ENCODE results near the gene APCDD1.

The APCDD1 gene

DNA sequence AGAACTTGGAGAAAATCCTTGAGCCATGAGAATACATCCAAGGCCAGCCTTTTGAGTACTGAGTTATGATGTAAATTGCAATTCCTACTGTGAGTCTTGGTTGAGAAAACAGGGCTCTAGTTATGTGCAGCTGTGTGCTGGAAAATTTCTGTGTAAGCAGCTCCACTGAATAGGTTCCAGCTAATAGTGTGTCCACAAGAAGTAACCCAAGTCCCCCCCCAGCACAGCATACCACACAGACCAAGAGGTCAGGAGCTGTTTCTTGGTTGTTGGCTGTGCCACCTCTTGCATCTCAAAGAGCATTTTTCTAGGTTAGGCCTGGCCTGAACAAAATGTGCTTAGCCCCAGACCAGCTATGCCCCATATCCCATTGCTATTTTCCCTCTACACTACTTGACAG, 36.8 kb upstream of the APCDD1 start:
- H3K4me1 ChIP-seq (ENCODE audit: low read length): no peaks in the 10 kb centered on the region
- TF ChIP-seq CTCF (IDR thresholded peaks at IDR 0.05; ENCODE audit: low read depth, low read length): no peak
- no peak for TF ChIP-seq EZH2phosphoT487 (IDR thresholded peaks at IDR 0.05; ENCODE audit: low read depth)
- no peaks in the 10 kb centered on the region for H3K27me3 ChIP-seq (ENCODE audit: low read depth, low read length)
- no peak overlapping the region for H2AFZ ChIP-seq (ENCODE audit: low read depth, low read length)
- no peak overlapping the region for H3K4me2 ChIP-seq (ENCODE audit: low read length)
- H3K79me2 ChIP-seq (ENCODE audit: low read length): no peaks in the 10 kb centered on the region
- H4K20me1 ChIP-seq (ENCODE audit: insufficient read depth, low read length): no peaks in the 10 kb centered on the region
- H3K9me3 ChIP-seq (ENCODE audit: insufficient read depth, low read length): no peaks in the 10 kb centered on the region
- no peak overlapping the region for H3K4me3 ChIP-seq (ENCODE audit: low read length)
- no peaks in the 10 kb centered on the region for H3K36me3 ChIP-seq (replicated peaks; ENCODE audit: low read depth, low read length)
- H3K27ac ChIP-seq (ENCODE audit: low read length): no peak overlapping the region
- no peak overlapping the region for H3K9ac ChIP-seq (ENCODE audit: low read length)

DNA sequence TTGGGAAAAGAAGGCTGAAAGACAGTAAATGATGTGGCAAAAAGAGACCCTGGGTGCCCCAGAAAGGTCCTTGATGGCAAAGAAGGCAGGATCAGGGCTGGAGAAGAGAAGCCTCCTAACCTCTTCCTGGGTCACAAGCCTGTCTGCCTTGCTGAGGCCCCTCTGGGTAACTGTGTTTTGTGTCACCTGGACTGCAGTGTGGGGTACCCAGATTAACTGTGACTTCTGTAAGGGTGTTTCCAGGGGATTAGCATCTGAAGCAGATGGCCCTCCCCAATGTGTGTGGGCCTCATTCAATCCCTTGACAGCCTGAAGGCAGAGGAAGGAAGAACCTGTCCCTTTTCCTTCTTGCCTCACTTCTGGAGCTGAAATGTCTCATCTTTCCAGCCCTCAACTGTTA, 35.6 kb upstream of the APCDD1 start:
- no peak overlapping the region for H3K9ac ChIP-seq (ENCODE audit: low read length)
- no peak overlapping the region for H3K4me3 ChIP-seq (ENCODE audit: low read length)
- H3K4me2 ChIP-seq (ENCODE audit: low read length): no peak overlapping the region

DNA sequence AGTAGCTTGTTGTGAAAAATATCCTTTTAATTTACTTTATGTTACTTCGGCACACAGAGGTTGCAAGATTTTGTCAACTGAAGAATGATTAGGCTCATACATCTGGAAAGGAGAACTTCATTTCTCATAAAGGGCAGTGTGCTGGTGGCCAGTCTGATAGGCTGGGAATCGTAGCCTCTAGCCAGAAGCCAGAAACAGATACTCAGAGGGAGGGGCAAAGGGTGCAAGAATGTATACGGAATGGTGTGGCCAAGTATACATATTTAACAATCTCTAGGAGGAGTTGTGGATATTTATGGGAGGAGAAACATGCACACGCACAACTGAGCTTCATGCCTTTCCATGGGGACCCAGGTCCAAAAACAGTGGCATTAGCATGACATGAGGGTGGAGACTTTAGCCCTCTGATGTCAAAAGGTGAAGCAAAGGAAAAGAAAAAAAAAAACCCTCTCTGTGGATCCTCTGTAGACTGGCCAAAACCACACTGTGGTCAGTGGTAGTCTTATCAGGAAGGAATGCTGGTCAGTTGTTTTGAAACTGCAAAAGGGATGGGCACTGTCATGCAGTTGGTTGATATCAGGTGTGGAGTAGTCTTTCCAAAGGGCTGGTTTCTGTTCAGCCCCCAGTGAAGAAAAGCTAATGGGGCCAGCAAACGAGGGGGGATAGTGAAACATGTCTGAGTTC, 34.9 kb upstream of the APCDD1 start:
- H4K20me1 ChIP-seq (ENCODE audit: insufficient read depth, low read length): no peaks in the 10 kb centered on the region
- no peak overlapping the region for H3K27ac ChIP-seq (ENCODE audit: low read length)
- no peaks in the 10 kb centered on the region for H3K27me3 ChIP-seq (ENCODE audit: low read depth, low read length)
- no peak overlapping the region for H3K9ac ChIP-seq (ENCODE audit: low read length)
- no peak overlapping the region for H3K4me3 ChIP-seq (ENCODE audit: low read length)
- no peak overlapping the region for H2AFZ ChIP-seq (ENCODE audit: low read depth, low read length)
- no peaks in the 10 kb centered on the region for H3K4me1 ChIP-seq (ENCODE audit: low read length)
- TF ChIP-seq CTCF (IDR thresholded peaks at IDR 0.05; ENCODE audit: low read depth, low read length) (no peak), EZH2phosphoT487 (IDR thresholded peaks at IDR 0.05; ENCODE audit: low read depth) (no peak)
- no peaks in the 10 kb centered on the region for H3K36me3 ChIP-seq (replicated peaks; ENCODE audit: low read depth, low read length)
- no peaks in the 10 kb centered on the region for H3K79me2 ChIP-seq (ENCODE audit: low read length)
- no peak overlapping the region for H3K4me2 ChIP-seq (ENCODE audit: low read length)
- H3K9me3 ChIP-seq (ENCODE audit: insufficient read depth, low read length): no peaks in the 10 kb centered on the region

More for the DNA sequence above, 35.6 kb upstream of the APCDD1 start:
- Histone ChIP-seq H3K79me2 (ENCODE audit: low read length) (no peaks in the 10 kb centered on the region), H3K27me3 (ENCODE audit: low read depth, low read length) (no peaks in the 10 kb centered on the region), H3K36me3 (replicated peaks; ENCODE audit: low read depth, low read length) (no peaks in the 10 kb centered on the region), H2AFZ (ENCODE audit: low read depth, low read length) (no peak overlapping the region), H3K27ac (ENCODE audit: low read length) (no peak overlapping the region), H3K9me3 (ENCODE audit: insufficient read depth, low read length) (no peaks in the 10 kb centered on the region), H3K4me1 (ENCODE audit: low read length) (no peaks in the 10 kb centered on the region), H4K20me1 (ENCODE audit: insufficient read depth, low read length) (no peaks in the 10 kb centered on the region)
- TF ChIP-seq CTCF (IDR thresholded peaks at IDR 0.05; ENCODE audit: low read depth, low read length) (no peak), EZH2phosphoT487 (IDR thresholded peaks at IDR 0.05; ENCODE audit: low read depth) (no peak)

DNA sequence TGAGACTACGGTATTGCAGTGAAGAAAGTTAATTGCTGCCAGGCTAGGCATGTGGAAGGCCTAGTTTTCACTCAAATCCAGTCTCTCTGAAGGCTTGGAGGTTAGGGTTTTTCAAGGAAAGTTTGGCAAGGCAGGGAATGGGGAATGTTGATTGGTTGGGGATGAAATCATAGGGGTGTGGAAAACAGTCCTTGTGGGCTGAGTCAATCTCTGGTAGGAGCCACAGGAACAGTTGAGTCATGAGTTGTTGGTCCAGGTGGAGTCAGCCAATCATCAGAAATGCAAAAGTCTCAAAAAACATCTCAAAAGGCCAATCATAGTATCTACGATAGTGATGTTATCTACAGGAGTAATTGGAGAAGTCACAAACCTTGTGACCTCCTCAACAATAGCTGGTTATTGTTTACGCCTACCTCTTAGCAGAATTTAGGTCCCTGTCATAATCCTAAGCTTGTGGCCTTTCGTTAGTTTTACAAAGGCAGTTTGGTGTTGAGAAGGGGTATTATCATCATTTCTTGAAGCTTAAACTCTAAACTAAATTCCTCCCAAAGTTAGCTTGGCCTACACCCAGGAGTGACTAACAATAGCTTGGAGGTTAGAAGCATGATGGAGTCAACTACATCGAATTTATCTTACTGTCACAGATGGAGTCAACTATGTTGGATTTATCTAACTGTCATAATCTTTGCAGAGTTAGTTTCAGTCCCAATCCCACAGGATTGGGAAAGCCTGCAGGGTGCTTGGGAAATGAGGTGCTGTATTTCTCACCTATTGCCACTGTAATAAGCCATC, 33.7 kb upstream of the APCDD1 start:
- H3K4me3 ChIP-seq (ENCODE audit: low read length): no peak overlapping the region
- no peak overlapping the region for H2AFZ ChIP-seq (ENCODE audit: low read depth, low read length)
- no peaks in the 10 kb centered on the region for H3K79me2 ChIP-seq (ENCODE audit: low read length)
- no peaks in the 10 kb centered on the region for H3K36me3 ChIP-seq (replicated peaks; ENCODE audit: low read depth, low read length)
- TF ChIP-seq EZH2phosphoT487 (IDR thresholded peaks at IDR 0.05; ENCODE audit: low read depth) (no peak), CTCF (IDR thresholded peaks at IDR 0.05; ENCODE audit: low read depth, low read length) (no peak)
- no peaks in the 10 kb centered on the region for H4K20me1 ChIP-seq (ENCODE audit: insufficient read depth, low read length)
- H3K4me2 ChIP-seq (ENCODE audit: low read length): no peak overlapping the region
- no peak overlapping the region for H3K27ac ChIP-seq (ENCODE audit: low read length)
- H3K27me3 ChIP-seq (ENCODE audit: low read depth, low read length): no peaks in the 10 kb centered on the region
- no peak overlapping the region for H3K9ac ChIP-seq (ENCODE audit: low read length)
- no peaks in the 10 kb centered on the region for H3K4me1 ChIP-seq (ENCODE audit: low read length)
- no peaks in the 10 kb centered on the region for H3K9me3 ChIP-seq (ENCODE audit: insufficient read depth, low read length)
